BE2C (cell line): ENCODE results near the gene SCRT2.

Experiments
- DNase-seq: peaks from one replicate; pipeline ENCODE4 v3.0.0-alpha.2; 2020
- H3K27me3 ChIP-seq: fragments of 250-450 bp; sonication (Bioruptor Pico); 2 replicates; pipeline ENCODE4 v1.5.1; 2020; ENCODE audit warnings: mild to moderate bottlenecking
- H3K36me3 ChIP-seq: fragments of 250-450 bp; sonication (Bioruptor Pico); 2 replicates; pipeline ENCODE4 v1.5.1; 2020; ENCODE audit warnings: mild to moderate bottlenecking
- H3K4me1 ChIP-seq: fragments of 250-450 bp; sonication (Bioruptor Pico); 2 replicates; pipeline ENCODE4 v1.5.1; 2020
- H3K4me3 ChIP-seq: 2 replicates; pipeline ENCODE4 v1.5.1; 2011; ENCODE audit warnings: low read depth, low read length
- H3K9me3 ChIP-seq: fragments of 250-450 bp; sonication (Bioruptor Pico); 2 replicates; pipeline ENCODE4 v1.5.1; 2020
- CTCF ChIP-seq: IDR thresholded peaks from 2 replicates; pipeline ENCODE4 v1.5.1; 2012; ENCODE audit warnings: mild to moderate bottlenecking, low read depth, low read length

SCRT2 gene

DNA sequence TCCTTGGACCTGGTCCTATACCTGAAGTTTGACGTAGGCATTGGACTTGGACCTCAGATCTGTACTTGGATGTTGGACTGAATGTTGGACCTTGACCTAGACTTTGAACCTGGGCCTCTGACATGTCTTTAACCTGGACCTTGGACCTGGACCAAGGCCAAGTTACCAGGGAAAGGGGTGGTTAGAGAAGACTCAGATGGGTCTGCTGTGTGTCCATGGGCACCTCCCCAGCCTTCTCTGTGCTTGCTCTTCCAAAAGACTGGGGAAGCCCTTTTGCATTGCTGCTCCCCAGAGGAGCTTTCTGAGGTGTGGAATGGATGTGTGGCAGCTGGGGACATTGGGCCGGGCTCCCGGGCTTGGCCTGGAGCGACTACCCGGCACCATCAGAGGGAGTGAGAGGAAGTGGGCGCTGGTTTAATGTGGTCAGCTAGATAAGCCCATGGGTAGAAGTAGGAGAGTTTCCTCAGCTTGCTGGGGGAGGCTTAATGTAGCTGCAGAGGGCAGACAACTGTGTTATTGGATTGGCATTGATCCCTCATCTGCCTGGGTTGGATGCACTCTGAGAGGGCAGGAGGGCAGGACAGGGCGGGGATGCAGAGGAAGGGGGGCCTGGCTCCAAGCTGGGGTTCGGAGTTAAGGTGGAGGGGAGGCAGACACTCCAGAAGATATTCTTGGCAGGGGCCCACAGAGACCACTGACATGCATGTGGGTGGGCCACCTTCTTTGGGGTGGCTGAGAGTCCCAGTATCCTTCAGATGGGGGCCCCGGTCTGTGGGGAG lies 4.2 kb downstream of the SCRT2 start:
- H3K4me1 ChIP-seq, result no peaks in the 10 kb centered on the region
- H3K27me3 ChIP-seq, result no peaks in the 10 kb centered on the region
- TF ChIP-seq CTCF, result no peak
- H3K4me3 ChIP-seq, result no peak overlapping the region
- no peaks in the 10 kb centered on the region for H3K9me3 ChIP-seq
- no peak for DNase-seq
- no peaks in the 10 kb centered on the region for H3K36me3 ChIP-seq

- no peak for TF ChIP-seq CTCF
- no peak for DNase-seq
- Histone ChIP-seq H3K9me3 (no peaks in the 10 kb centered on the region), H3K4me1 (no peaks in the 10 kb centered on the region), H3K4me3 (no peak overlapping the region), H3K36me3 (no peaks in the 10 kb centered on the region), H3K27me3 (no peaks in the 10 kb centered on the region)
Observed at GRCh38 chr20:669573-669972, 6.0 kb downstream of the SCRT2 start.

GRCh38 chr20:668638-669037 lies 7.0 kb downstream of the SCRT2 start:
- Histone ChIP-seq H3K36me3 (no peaks in the 10 kb centered on the region), H3K4me1 (no peaks in the 10 kb centered on the region), H3K4me3 (no peak overlapping the region), H3K9me3 (no peaks in the 10 kb centered on the region), H3K27me3 (no peaks in the 10 kb centered on the region)
- DNase-seq, result no peak
- no peak for TF ChIP-seq CTCF

DNA sequence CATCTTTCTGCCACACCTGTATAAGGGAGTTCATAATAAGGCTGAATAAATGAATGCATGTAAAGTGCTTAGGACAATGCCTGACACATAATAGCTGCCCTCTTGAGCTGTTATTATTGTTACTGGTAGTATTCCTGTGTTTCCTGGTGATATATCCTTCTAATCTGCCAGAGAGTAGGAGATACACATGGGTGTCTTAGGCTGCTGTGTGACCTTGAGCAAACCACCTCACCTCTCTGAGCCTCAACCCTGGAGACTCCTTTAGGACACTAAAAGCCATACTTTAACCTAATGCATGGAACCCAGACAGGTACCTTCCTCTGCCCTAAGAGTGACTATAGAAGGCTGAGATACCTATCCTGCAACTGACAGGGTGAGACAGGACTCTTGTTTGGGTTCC lies 7.6 kb downstream of the SCRT2 start:
- DNase-seq, result no peak
- Histone ChIP-seq H3K27me3 (no peaks in the 10 kb centered on the region), H3K9me3 (no peaks in the 10 kb centered on the region), H3K4me3 (no peak overlapping the region), H3K4me1 (no peaks in the 10 kb centered on the region), H3K36me3 (no peaks in the 10 kb centered on the region)
- no peak for TF ChIP-seq CTCF

DNA sequence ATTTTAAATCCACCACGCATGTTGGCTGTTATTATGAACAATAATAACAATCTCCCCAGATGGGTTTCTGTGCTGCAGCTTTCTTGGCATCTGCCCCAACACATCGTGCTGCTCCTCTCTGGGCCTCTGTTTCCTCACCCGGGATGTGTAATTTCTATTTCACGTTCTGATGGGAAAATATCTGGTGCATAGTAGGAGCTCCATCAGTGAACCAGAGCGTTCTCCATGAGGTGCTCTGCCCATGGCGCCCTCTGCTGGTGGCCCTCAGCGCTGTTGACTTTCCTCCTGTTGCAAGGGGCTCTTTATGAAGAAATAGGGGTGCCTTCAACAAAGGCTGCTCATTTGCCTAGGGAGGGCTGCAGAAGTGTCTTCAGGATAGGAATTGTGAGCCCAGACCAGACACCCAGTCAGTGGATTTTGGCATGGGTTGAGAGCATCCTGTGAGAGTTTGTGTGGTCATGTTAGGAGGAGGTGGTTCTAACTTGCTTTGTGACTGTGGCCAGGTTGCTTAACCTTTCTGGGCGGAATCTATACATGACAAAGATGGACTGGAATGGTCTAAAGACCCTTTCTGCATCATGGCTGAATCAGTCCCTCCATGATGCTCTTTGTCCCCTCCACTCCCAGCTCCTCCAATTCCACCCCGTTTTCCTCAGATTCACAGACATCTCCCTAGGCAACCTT lies 8.1 kb downstream of the SCRT2 start:
- Histone ChIP-seq H3K36me3 (no peaks in the 10 kb centered on the region), H3K4me1 (no peaks in the 10 kb centered on the region), H3K4me3 (no peak overlapping the region), H3K27me3 (no peaks in the 10 kb centered on the region), H3K9me3 (no peaks in the 10 kb centered on the region)
- TF ChIP-seq CTCF, result peak; percentile 79
- peak; percentile 53 for DNase-seq

- H3K27me3 ChIP-seq, result no peaks in the 10 kb centered on the region
- no peak for TF ChIP-seq CTCF
- no peaks in the 10 kb centered on the region for H3K4me1 ChIP-seq
- DNase-seq, result no peak
- H3K4me3 ChIP-seq, result no peak overlapping the region
- H3K9me3 ChIP-seq, result no peaks in the 10 kb centered on the region
- H3K36me3 ChIP-seq, result no peaks in the 10 kb centered on the region
Observed at GRCh38 chr20:666877-667276, 8.7 kb downstream of the SCRT2 start.
